ENCODE measurements around the gene TBC1D21. TPM values are rescaled to one million over a fixed set of nuclear protein-coding genes. Genes with fewer than 3 reads are reported as not detected.
A peak's percentile ranks its signal among the peaks of the same experiment; 100 is the strongest.

Gene TBC1D21
- total and polyA plus RNA-seq, 2 donors from 2014 or later = not detected

DNA sequence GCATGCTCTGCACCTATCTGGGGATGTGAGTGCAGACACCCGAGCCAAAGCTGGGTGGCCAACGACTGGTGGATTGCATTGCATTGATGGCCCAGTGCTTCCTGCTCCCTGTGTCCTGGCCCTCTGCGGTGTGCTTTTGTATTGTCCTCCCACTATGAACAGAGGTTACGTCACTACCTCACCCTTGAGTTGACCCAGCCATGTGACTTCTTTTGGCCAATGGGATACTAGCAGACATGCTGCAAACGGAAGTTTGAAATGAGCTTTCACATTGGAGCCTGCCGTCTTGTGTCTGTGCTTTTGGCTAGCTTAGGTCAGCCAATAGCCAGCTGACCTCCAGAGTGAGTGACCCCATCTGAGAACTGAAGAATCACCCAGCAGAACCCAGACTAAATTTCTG, 15.3 kb upstream of the TBC1D21 start:
- no peaks in the 10 kb centered on the region for H3K9me3 ChIP-seq (ENCODE audit: control insufficient read depth in 2 of 3, insufficient read depth in 1 of 3, low read length in 3 of 3)
- DNase-seq = no peak
- no peak overlapping the region for H3K27ac ChIP-seq (ENCODE audit: low read depth in 2 of 2, low read length in 2 of 2)
- TF ChIP-seq, protein P1, sequence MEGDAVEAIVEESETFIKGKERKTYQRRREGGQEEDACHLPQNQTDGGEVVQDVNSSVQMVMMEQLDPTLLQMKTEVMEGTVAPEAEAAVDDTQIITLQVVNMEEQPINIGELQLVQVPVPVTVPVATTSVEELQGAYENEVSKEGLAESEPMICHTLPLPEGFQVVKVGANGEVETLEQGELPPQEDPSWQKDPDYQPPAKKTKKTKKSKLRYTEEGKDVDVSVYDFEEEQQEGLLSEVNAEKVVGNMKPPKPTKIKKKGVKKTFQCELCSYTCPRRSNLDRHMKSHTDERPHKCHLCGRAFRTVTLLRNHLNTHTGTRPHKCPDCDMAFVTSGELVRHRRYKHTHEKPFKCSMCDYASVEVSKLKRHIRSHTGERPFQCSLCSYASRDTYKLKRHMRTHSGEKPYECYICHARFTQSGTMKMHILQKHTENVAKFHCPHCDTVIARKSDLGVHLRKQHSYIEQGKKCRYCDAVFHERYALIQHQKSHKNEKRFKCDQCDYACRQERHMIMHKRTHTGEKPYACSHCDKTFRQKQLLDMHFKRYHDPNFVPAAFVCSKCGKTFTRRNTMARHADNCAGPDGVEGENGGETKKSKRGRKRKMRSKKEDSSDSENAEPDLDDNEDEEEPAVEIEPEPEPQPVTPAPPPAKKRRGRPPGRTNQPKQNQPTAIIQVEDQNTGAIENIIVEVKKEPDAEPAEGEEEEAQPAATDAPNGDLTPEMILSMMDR (IDR thresholded peaks at IDR 0.05; ENCODE audit: borderline replicate concordance, extremely low read depth, insufficient read depth) = no peak
- no peaks in the 10 kb centered on the region for H3K27me3 ChIP-seq (ENCODE audit: control insufficient read depth, insufficient read depth, low read length)
- intact Hi-C loops (cut with DNase I) = no loop called here
- FAIRE-seq = no peak
- no peak overlapping the region for H3K9ac ChIP-seq (ENCODE audit: low read length in 3 of 3)
- no peaks in the 10 kb centered on the region for H3K36me3 ChIP-seq (ENCODE audit: control insufficient read depth in 2 of 3, insufficient read depth in 3 of 3, low read length in 3 of 3)
- H3K4me1 ChIP-seq (ENCODE audit: control insufficient read depth in 2 of 3, insufficient read depth in 2 of 3, low read depth in 1 of 3, low read length in 3 of 3) = no peaks in the 10 kb centered on the region
- no peak overlapping the region for H3K4me3 ChIP-seq (ENCODE audit: low read length in 3 of 3)

DNA sequence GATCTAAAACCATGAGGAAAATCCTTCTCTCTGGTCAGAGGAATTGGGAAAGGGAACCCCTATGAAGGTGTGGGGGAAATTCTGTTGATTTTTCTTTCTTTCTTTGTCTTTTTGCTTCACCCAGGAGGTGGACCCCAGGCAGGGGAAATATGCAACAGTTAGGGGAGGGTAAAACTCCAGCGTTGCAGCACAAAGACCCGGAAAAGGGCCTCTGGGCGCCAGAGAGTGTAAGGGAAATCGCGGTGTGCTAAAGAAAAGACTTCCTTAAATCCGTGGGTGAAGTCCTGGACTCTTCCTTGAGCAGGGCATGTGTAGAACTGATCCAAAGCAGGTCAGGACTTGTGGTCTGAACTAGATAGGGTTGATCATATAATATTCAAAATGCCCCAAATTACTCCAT, 11.1 kb upstream of the TBC1D21 start:
- intact Hi-C loops (cut with DNase I) = no loop called here
- no peak overlapping the region for H3K27ac ChIP-seq (ENCODE audit: low read depth in 2 of 2, low read length in 2 of 2)

DNA sequence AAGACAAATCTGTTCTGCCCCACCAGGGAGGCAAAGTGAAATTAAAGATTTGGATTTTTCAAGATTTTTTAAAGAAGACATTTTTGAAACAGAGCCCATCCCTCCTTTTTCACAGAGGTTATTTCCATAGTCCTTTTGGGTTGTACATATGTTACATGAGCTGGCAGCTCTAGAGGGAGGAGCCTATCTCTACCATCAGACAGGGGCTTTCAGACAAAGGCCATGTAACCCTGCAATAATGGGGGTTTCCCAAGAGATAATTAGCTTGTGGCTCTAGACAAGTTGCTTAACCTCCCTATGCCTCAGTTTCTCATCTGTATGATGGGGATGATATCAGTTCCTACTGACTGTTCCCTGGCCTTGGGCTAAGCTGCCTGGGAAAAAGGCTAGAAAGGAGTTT, 8.0 kb upstream of the TBC1D21 start:
- intact Hi-C loops (cut with DNase I) = no loop called here
- DNase-seq (no peak), FAIRE-seq (no peak)
- H3K4me1 ChIP-seq (ENCODE audit: control insufficient read depth in 2 of 3, insufficient read depth in 2 of 3, low read depth in 1 of 3, low read length in 3 of 3) = no peaks in the 10 kb centered on the region
- TF ChIP-seq, protein P1 (IDR thresholded peaks at IDR 0.05; ENCODE audit: borderline replicate concordance, extremely low read depth, insufficient read depth) = no peak
- H3K27me3 ChIP-seq (ENCODE audit: control insufficient read depth, insufficient read depth, low read length) = no peaks in the 10 kb centered on the region
- no peak overlapping the region for H3K27ac ChIP-seq (ENCODE audit: low read depth in 2 of 2, low read length in 2 of 2)
- no peak overlapping the region for H3K9ac ChIP-seq (ENCODE audit: low read length in 3 of 3)
- no peaks in the 10 kb centered on the region for H3K36me3 ChIP-seq (ENCODE audit: control insufficient read depth in 2 of 3, insufficient read depth in 3 of 3, low read length in 3 of 3)
- no peaks in the 10 kb centered on the region for H3K9me3 ChIP-seq (ENCODE audit: control insufficient read depth in 2 of 3, insufficient read depth in 1 of 3, low read length in 3 of 3)
- no peak overlapping the region for H3K4me3 ChIP-seq (ENCODE audit: low read length in 3 of 3)

More for the DNA sequence above, 11.1 kb upstream of the TBC1D21 start:
- TF ChIP-seq, protein P1 (IDR thresholded peaks at IDR 0.05; ENCODE audit: borderline replicate concordance, extremely low read depth, insufficient read depth) = no peak
- H3K9ac ChIP-seq (ENCODE audit: low read length in 3 of 3) = no peak overlapping the region
- H3K4me1 ChIP-seq (ENCODE audit: control insufficient read depth in 2 of 3, insufficient read depth in 2 of 3, low read depth in 1 of 3, low read length in 3 of 3) = no peaks in the 10 kb centered on the region
- H3K9me3 ChIP-seq (ENCODE audit: control insufficient read depth in 2 of 3, insufficient read depth in 1 of 3, low read length in 3 of 3) = no peaks in the 10 kb centered on the region
- H3K36me3 ChIP-seq (ENCODE audit: control insufficient read depth in 2 of 3, insufficient read depth in 3 of 3, low read length in 3 of 3) = no peaks in the 10 kb centered on the region
- DNase-seq = no peak
- no peak overlapping the region for H3K4me3 ChIP-seq (ENCODE audit: low read length in 3 of 3)
- no peak for FAIRE-seq
- H3K27me3 ChIP-seq (ENCODE audit: control insufficient read depth, insufficient read depth, low read length) = no peaks in the 10 kb centered on the region

DNA sequence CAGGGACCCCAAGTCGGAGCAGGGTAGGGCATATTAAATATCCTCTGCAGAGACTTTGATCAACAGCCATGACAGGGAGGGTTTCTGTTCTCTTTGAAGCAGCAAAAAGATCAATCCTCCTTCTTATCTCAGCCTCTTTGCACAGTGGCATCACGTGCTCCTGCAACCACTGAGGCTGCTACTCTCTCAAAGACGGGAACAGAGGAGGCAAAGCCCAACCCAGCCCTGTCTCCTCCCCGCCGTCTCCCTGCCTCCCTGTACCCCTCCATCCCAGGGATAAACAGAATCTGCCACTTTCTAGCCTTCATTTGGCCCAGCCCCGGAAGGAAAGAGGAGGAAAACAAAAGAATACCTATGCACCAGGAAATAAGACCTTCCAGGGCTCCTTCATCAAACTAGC, 7.5 kb upstream of the TBC1D21 start:
- TF ChIP-seq, protein P1 (IDR thresholded peaks at IDR 0.05; ENCODE audit: borderline replicate concordance, extremely low read depth, insufficient read depth) = no peak
- Histone ChIP-seq H3K4me3 (ENCODE audit: low read length in 3 of 3) (no peak overlapping the region), H3K9me3 (ENCODE audit: control insufficient read depth in 2 of 3, insufficient read depth in 1 of 3, low read length in 3 of 3) (no peaks in the 10 kb centered on the region), H3K36me3 (ENCODE audit: control insufficient read depth in 2 of 3, insufficient read depth in 3 of 3, low read length in 3 of 3) (no peaks in the 10 kb centered on the region), H3K27ac (ENCODE audit: low read depth in 2 of 2, low read length in 2 of 2) (no peak overlapping the region), H3K27me3 (ENCODE audit: control insufficient read depth, insufficient read depth, low read length) (no peaks in the 10 kb centered on the region), H3K9ac (ENCODE audit: low read length in 3 of 3) (no peak overlapping the region), H3K4me1 (ENCODE audit: control insufficient read depth in 2 of 3, insufficient read depth in 2 of 3, low read depth in 1 of 3, low read length in 3 of 3) (no peaks in the 10 kb centered on the region)
- peak in 1 of 5 donors; percentile 3 for DNase-seq
- intact Hi-C loops (cut with DNase I) = no loop called here
- FAIRE-seq = no peak
